Measurements from ENCODE around the gene GRM1. TPM values are rescaled to one million over a fixed set of nuclear protein-coding genes. Genes with fewer than 3 reads are reported as not detected.

GRM1 gene
- polyA plus RNA-seq, 3 donors = not detected

- H3K4me3 ChIP-seq (replicated peaks in 1 of 3; ENCODE audit: low read depth in 2 of 3, low read length in 3 of 3) = no peak overlapping the region
- no peaks in the 10 kb centered on the region for H3K36me3 ChIP-seq (replicated peaks in 1 of 2; ENCODE audit: control insufficient read depth in 1 of 2, insufficient read depth in 2 of 2, low read length in 2 of 2)
- H3K9ac ChIP-seq (ENCODE audit: insufficient read depth, low read length, poor library complexity, severe bottlenecking) = no peak overlapping the region
- no peak overlapping the region for H3K27ac ChIP-seq (ENCODE audit: low read depth in 1 of 2, low read length in 2 of 2)
- no peaks in the 10 kb centered on the region for H3K79me2 ChIP-seq (ENCODE audit: insufficient read depth, low read length)
- Mint-ChIP-seq H3K4me1 (no peaks in the 10 kb centered on the region), H3K36me3 (no peaks in the 10 kb centered on the region), H3K27me3 (ENCODE audit: low read depth in 3 of 3) (no peaks in the 10 kb centered on the region), H3K4me3 (no peak overlapping the region), H3K27ac (no peak overlapping the region), H3K9me3 (peaks cover 0 to 3% (median 0%) of the 10 kb centered on the region in 7 donors)
- no peaks in the 10 kb centered on the region for H4K20me1 ChIP-seq (ENCODE audit: insufficient read depth, low read length)
- H3K27me3 ChIP-seq (ENCODE audit: control insufficient read depth in 2 of 2, insufficient read depth in 2 of 2, low read length in 2 of 2) = no peaks in the 10 kb centered on the region
- no peak for DNase-seq
- WGBS (ENCODE audit: insufficient coverage) = no CpG with 5 or more reads among the region's 1 CpG
- H2AFZ ChIP-seq (ENCODE audit: insufficient read depth, low read depth, low read length, poor library complexity, severe bottlenecking) = no peak overlapping the region
- H3K9me3 ChIP-seq (replicated peaks in 1 of 2; ENCODE audit: control insufficient read depth in 1 of 2, insufficient read depth in 1 of 2, low read length in 2 of 2) = no peaks in the 10 kb centered on the region
- no peak for TF ChIP-seq CTCF (IDR thresholded peaks at IDR 0.05)
- no peak overlapping the region for H3K4me2 ChIP-seq (replicated peaks; ENCODE audit: extremely low read depth, low read length, poor library complexity, severe bottlenecking)
- no peaks in the 10 kb centered on the region for H3K4me1 ChIP-seq (ENCODE audit: control insufficient read depth in 1 of 2, insufficient read depth in 2 of 2, low read length in 2 of 2)
- intact Hi-C loops (cut with micrococcal nuclease) = no loop called here
Measured at GRCh38 chr6:146183831-146184230, 155.0 kb downstream of the GRM1 start.

GRCh38 chr6:146184701-146185100, 155.8 kb downstream of the GRM1 start:
- Histone ChIP-seq H3K4me3 (replicated peaks in 1 of 3; ENCODE audit: low read depth in 2 of 3, low read length in 3 of 3) (no peak overlapping the region), H3K79me2 (ENCODE audit: insufficient read depth, low read length) (no peaks in the 10 kb centered on the region), H3K4me2 (replicated peaks; ENCODE audit: extremely low read depth, low read length, poor library complexity, severe bottlenecking) (no peak overlapping the region), H3K4me1 (ENCODE audit: control insufficient read depth in 1 of 2, insufficient read depth in 2 of 2, low read length in 2 of 2) (no peaks in the 10 kb centered on the region), H4K20me1 (ENCODE audit: insufficient read depth, low read length) (no peaks in the 10 kb centered on the region), H3K9me3 (replicated peaks in 1 of 2; ENCODE audit: control insufficient read depth in 1 of 2, insufficient read depth in 1 of 2, low read length in 2 of 2) (no peaks in the 10 kb centered on the region), H3K27ac (ENCODE audit: low read depth in 1 of 2, low read length in 2 of 2) (no peak overlapping the region), H3K36me3 (replicated peaks in 1 of 2; ENCODE audit: control insufficient read depth in 1 of 2, insufficient read depth in 2 of 2, low read length in 2 of 2) (no peaks in the 10 kb centered on the region), H3K9ac (ENCODE audit: insufficient read depth, low read length, poor library complexity, severe bottlenecking) (no peak overlapping the region), H3K27me3 (ENCODE audit: control insufficient read depth in 2 of 2, insufficient read depth in 2 of 2, low read length in 2 of 2) (no peaks in the 10 kb centered on the region), H2AFZ (ENCODE audit: insufficient read depth, low read depth, low read length, poor library complexity, severe bottlenecking) (no peak overlapping the region)
- peaks cover 0 to 3% (median 0%) of the 10 kb centered on the region in 7 donors for H3K9me3 Mint-ChIP-seq
- H3K4me3 Mint-ChIP-seq = no peak overlapping the region
- H3K36me3 Mint-ChIP-seq = no peaks in the 10 kb centered on the region
- WGBS (ENCODE audit: insufficient coverage) = no CpG with 5 or more reads among the region's 1 CpG
- no peaks in the 10 kb centered on the region for H3K4me1 Mint-ChIP-seq
- no peak for TF ChIP-seq CTCF (IDR thresholded peaks at IDR 0.05)
- H3K27ac Mint-ChIP-seq = no peak overlapping the region
- DNase-seq = no peak
- intact Hi-C loops (cut with micrococcal nuclease) = no loop called here
- no peaks in the 10 kb centered on the region for H3K27me3 Mint-ChIP-seq (ENCODE audit: low read depth in 3 of 3)

Measured in CD14-positive monocyte (primary cell).